HG02588 (cell line): Measurements from ENCODE around the gene UMAD1.
A peak's percentile ranks its signal among the peaks of the same experiment; 100 is the strongest.

Experiments
- ATAC-seq: cut with Tn5 transposase; IDR thresholded peaks from one replicate; pipeline ENCODE4 v1.9.1; 2021; ENCODE audit warnings: mild to moderate bottlenecking, moderate library complexity; ENCODE audit not compliant: unreplicated experiment

UMAD1 gene

DNA sequence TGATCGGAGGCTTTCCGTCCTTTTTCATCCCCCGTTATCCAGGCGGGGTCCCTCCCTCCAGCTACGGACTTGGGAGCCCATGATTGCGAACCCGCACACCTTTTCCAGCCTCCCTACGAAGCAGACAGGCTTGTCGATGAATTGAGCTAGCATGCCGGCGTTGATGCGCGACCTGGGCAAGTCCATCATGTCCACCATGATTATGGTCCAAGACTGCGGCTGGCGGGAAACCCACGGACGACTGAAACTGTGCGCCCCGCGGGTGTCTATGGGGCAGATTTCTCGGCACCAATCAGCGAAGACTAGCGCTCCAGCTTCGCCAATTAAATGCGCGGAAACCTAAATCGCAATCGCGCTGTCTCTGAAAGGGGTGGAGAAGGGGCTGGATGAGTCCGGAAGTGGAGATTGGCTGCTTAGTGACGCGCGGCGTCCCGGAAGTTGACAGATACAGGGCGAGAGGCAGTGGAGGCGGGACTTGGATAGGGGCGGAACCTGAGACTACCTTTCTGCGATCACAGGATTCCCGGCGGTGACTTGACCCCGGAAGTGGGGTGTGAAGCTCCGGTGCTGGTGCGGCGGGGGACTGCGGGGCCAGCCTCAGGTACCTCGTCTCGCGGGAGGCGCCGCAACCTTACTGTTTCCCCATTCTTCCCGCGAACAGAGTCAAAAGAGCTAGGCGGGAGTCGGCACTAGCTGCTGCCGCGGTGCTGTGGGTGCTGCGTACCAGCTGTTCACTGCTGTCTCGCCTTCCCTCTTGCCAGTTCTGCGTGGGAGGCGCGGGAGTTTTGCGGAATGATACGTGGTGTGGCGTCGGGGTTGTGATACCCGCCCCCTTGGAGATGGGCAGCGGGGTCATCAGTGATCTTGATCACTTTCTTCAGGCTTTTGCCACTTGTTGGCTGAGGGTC is at the start of gene UMAD1:
Gene UMAD1 (plus strand): TSS at position 532 of the 908 bp plus-strand sequence. CDS start 32,620 bp downstream, outside the sequence.
- ATAC-seq: peak; percentile 97

- no peak for ATAC-seq
These were observed 45.1 kb upstream of the UMAD1 start for GRCh38 chr7:7595451-7595850.

- ATAC-seq: no peak
These were observed 44.4 kb upstream of the UMAD1 start for GRCh38 chr7:7596176-7596575.

GRCh38 chr7:7607010-7607409 is 33.5 kb upstream of the UMAD1 start:
- no peak for ATAC-seq

DNA sequence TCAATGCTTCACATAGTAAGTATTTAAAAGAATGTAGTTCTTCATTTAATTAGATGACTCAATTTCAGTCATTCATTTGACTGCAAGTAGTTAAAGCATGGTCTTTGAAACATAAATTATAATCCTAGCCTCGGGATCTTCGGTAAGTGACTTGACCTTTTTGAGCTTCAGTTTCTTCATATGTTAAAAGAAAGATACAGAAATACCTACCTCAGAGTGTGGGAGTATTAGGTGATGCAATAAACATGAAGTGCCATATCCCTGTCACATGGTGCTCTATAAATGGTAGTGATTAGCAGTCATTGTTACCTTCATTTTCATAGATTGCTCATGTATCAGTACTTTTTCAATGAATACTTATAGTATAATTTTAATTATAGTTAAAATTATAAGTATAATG is 31.2 kb upstream of the UMAD1 start:
- ATAC-seq: no peak

DNA sequence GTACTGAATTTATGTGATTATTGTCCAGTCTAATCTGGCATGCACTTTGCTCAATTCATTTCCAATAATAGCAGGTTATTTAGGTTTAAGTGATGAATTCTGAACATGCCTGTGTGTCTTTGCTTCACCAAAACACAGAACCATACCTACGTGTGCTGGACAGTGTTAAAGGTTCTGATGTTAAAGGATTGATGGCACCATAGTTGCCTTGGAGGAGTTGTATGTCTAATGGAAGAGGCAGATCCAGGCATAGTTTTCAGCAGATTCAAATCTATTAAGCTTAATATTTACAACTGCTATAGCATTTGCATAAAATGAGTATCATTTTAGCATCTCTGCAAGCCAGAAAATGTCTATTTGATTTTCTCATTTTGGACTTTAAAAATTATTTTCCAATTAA is 28.0 kb upstream of the UMAD1 start:
- no peak for ATAC-seq

DNA sequence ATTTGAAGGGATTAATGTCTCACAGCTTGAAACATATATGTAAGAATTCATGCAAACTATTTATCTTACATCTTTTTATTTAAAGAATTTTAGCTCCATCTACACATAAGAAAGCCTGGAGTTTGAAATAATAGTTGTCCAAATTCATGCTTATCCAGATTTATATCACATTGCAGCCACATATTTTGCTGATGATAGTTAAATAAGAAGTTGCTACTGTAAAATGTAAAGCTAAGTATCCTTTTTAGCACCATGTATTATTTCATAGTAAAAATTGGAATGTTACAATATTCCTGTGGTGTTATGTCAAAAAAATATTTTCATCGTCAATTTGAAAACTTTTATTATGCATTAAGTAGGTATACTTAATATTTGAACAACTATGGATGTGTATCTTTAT is 27.3 kb upstream of the UMAD1 start:
- ATAC-seq: no peak

DNA sequence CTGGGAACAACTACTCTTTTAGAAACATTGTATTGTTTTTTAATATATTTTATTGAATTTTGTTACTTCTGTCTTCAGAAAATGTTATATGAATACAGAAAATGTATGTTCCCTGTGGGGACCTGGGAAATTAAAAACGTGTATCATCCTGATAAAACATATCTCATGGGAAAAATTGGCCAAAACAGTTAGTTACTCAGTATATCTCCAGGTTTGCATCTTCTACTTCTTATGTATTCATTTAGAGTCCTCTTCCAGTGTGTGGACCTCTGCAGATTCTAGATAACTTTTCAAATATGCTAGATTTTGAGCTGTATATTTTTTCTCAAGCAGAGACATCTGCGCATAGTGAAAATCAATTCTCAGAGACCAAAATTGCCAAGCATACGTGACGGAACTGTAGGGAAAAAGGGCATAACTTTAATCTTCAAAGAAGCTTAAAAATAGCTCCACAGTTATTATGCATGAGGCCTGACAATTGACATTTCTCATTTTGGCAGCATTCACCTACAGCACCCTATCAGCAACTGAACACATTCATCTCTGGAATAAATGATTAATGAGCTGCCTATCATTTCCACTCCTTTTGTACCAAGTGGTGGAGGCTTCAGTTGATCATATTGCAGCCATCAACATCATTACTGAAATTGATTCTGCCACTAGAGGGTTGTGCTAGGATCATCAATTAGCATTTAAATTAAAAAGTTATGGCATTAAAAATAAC is 26.4 kb upstream of the UMAD1 start:
- no peak for ATAC-seq

DNA sequence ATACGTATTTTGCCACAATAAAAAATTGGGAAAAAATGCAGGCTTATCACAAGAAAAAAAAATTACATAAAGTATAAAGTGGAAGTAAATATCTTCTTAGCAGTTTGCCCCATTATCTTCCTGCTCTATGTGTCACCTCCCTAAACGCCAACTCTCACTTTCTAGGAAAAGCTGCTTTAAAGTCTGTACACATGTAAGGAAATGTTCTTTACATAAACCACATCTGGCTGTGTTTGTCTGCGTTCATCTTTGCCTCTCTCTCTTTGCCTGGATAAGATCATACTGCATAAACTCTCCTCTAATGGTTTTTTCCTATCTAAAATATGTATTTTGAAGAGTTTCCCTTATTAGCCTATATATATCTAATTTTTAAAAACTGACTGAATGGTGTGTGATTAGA is 23.0 kb upstream of the UMAD1 start:
- ATAC-seq: no peak

DNA sequence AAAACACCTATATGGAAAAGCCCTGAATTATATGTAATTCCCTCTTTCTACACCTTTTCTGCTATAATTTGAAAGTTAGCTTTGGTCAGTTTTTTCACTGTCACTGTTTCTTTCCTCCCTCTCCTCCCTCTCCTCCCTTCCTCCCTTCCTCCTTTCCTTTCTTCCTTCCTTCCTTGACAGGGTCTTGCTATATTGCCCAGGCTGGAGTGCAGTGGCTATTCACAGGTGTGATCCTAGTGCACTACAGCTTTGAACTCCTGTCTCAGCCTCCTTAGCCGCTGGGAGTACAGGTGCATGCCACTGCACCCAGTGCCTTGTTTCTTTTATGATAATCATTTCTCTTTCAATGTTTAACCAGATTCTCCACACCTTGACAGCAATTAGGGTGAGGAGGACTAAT is 22.1 kb upstream of the UMAD1 start:
- no peak for ATAC-seq

DNA sequence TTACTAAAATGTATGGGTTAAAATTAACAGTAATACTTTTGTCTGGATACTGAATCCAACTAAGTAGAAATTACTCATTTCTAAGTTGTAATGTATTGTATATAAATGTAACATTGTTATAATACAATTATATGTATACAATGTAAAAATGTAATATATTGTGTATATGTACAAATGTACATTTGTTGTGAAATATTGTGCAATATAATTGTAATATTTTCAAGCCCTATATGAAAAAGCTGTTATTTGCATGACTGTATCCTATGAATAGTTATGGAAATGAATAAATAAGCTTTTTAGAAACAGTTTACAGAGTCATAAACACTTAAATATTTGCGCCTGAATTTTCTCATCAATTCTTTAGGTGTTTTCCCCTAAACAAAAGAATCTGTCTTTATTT is 20.3 kb upstream of the UMAD1 start:
- no peak for ATAC-seq

DNA sequence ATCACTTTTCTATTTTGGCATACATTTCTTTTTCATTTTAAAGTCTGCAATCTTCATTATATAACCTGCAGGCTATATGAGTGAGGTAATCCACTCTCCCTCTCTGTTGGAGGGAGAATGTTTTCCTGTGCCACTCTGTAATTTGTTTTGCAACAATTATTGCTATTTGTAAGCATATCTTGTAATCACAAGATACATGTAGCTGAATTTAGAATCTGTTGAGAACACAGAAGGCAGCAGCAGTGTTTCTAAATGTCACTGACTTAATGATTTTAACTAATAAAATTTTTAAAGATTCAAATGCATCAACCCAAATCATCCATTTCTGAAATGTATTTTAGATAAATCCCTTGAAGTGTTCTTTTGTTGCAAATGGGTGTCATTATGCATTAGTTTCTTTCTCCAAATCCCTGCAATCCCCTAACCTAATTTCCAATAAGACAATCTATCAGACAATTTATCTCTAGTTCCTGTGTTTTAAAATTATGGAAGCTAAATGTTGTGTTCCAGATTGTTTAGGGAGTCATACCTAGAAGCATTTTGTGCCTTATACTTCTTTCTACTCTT is 19.8 kb upstream of the UMAD1 start:
- ATAC-seq: no peak

DNA sequence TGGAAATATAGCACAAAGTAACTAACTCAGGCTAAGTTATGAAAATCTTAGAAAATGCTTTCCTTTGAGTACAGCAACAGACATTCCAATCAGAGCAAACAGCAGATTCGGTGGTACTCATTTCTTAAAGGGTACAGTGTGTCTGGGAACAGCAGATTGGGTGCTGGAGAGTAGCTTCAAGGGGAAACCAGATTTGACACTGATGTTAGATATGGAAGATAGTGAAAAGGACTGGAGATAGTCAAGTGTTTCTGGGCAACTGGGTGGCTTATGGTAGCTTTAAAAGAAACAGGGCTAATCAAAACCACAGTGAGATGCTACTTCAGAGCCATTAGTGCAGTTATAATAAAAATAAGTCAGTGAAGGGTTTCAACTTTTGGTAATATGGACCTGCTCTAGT is 12.1 kb upstream of the UMAD1 start:
- no peak for ATAC-seq

DNA sequence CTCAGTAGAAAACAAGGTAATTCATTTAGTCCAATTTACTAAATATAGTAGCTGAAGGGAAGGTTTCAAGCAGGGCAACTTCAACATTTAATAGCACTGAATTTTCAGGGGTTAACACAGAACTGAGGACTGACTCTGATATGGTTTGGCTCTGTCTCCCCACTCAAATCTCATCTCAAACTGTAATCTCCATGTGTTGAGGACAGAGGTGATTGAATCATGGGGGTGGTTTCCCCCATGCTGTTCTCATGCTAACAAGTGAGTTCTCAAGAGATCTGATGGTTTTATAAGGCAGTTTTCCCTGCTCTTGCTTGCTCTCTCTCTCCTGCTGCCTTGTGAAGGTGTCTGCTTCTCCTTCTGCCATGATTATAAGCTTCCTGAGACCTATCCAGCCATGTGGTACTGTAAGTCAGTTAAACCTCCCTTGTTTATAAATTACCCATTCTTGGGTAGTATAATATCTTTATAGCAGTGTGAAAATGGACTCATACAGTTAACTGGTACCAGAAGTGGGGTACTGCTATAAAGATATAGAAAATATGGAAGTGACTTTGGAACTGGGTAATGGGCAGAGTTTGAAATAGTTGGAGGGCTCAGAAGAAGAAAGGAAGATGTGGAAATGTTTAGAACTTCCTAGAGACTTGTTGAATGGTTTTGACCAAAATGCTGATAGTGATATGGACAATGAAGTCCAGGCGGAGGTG is 9.8 kb upstream of the UMAD1 start:
- ATAC-seq: no peak

GRCh38 chr7:7639421-7639820 is 1.1 kb upstream of the UMAD1 start:
- no peak for ATAC-seq

GRCh38 chr7:7639847-7640220 is 718 bp upstream of the UMAD1 start:
- no peak for ATAC-seq

DNA sequence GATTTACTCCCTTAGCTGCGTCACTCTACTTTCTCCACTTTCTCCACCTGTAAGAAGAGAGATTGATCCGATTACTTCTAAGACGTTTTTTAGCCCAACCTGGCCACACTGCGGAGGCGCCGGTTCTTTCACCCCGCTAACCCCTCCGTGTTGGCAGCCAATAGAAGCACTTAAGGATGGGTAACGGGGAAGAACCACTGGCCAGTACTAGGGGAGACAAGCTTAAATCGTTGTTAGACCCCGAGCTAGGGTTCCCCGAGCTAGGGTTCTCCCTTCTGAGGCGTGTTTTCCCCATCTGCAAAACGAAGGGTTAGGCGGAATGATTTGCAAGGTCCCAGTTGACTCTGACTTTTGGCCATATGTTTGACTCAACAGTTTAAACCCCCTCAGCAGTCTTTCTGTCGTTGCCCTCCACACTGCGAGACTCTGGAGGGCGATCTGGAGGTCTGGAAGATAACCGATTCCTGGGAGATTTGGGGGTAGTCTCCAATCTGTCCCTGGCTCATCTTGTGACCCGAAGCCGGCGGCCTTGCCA is 644 bp downstream of the UMAD1 start:
- no peak for ATAC-seq

- ATAC-seq: no peak
These were observed 1.5 kb downstream of the UMAD1 start for GRCh38 chr7:7642081-7642480.

- no peak for ATAC-seq
These were observed 7.0 kb downstream of the UMAD1 start for GRCh38 chr7:7647495-7648036.

DNA sequence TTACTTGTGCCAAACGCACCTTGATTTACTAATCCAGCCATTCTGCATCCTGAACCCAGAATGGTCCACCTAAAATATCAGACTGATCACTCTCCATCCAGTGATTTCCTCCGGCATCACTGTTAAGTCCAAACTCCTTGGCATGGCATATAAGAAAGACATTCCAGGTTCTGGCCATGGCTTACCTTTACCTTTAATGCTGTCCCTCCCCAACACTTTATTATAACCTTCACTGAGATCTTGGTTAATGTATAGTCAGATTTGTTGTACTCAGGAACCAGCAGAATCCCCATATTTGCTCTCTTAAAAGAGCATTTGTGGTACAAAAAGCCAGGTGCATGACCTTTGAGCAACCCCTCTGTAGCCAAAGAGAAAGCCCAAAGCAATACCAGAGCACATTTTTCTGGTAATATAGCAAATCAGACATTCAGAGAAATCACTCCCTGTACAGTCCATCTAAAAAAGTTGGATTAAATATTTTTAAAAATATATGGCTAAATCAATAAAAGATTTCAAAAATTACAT is 10.2 kb downstream of the UMAD1 start:
- ATAC-seq: no peak

GRCh38 chr7:7651479-7651878 is 10.9 kb downstream of the UMAD1 start:
- ATAC-seq: no peak
